ENCODE measurements around the gene HDAC4.

The HDAC4 gene

DNA sequence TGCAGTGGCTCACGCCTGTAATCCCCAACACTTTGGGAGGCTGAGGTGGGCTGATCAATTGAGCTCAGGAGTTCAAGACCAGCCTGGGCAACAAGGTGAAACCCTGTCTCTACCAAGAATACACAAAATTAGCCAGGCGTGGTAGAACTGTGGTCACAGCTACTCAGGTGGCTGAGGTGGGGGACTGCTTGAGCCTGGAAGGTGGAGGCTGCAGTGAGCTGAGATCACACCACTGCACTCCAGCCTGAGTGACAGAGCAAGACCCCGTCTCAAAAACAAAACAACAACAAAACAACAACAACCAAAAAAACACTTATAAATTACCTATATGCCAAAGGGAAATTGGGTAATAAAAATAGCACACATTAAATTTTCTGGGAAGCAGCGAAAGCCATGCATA lies 141.6 kb downstream of the HDAC4 start:
- no peak overlapping the region for H3K27ac ChIP-seq (ENCODE audit: low read depth, low read length)
- no peaks in the 10 kb centered on the region for H3K36me3 ChIP-seq (ENCODE audit: control insufficient read depth in 1 of 2, insufficient read depth in 2 of 2, low read length in 2 of 2)
- H3K4me1 ChIP-seq (ENCODE audit: control insufficient read depth in 1 of 2, insufficient read depth in 2 of 2, low read length in 2 of 2): peaks cover 12 to 27% of the 10 kb centered on the region in 2 donors
- no peak overlapping the region for H3K9ac ChIP-seq (ENCODE audit: low read depth in 1 of 2, low read length in 2 of 2)
- no peaks in the 10 kb centered on the region for H3K9me3 ChIP-seq (ENCODE audit: control insufficient read depth in 1 of 2, low read length in 2 of 2)
- H3K4me3 ChIP-seq (ENCODE audit: low read depth in 1 of 2, low read length in 2 of 2): no peak overlapping the region
- H3K27me3 ChIP-seq (ENCODE audit: control insufficient read depth in 1 of 2, insufficient read depth in 2 of 2, low read length in 2 of 2): no peaks in the 10 kb centered on the region

DNA sequence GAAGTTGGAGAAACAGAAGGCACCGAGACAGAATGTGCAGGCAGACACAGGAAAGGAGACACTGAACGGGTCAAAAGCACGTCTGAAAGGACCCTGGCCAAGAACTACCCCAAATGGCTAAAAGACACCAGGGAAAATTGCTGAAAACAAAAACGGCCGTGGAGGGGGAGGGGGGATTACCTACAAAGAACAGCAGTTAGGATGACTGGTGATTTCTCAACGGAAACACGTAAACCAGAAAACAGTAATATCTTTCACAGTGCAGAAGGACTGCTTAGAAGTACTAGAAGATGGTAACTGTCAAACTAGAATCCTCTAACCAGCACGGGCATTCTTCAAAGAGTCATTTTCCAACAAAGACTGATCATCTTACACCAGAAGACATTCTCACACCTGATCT lies 142.6 kb downstream of the HDAC4 start:
- Histone ChIP-seq H3K9ac (ENCODE audit: low read depth in 1 of 2, low read length in 2 of 2) (no peak overlapping the region), H3K4me1 (ENCODE audit: control insufficient read depth in 1 of 2, insufficient read depth in 2 of 2, low read length in 2 of 2) (peaks cover 9 to 19% of the 10 kb centered on the region in 2 donors), H3K9me3 (ENCODE audit: control insufficient read depth in 1 of 2, low read length in 2 of 2) (no peaks in the 10 kb centered on the region), H3K27me3 (ENCODE audit: control insufficient read depth in 1 of 2, insufficient read depth in 2 of 2, low read length in 2 of 2) (no peaks in the 10 kb centered on the region), H3K4me3 (ENCODE audit: low read depth in 1 of 2, low read length in 2 of 2) (no peak overlapping the region), H3K27ac (ENCODE audit: low read depth, low read length) (no peak overlapping the region), H3K36me3 (ENCODE audit: control insufficient read depth in 1 of 2, insufficient read depth in 2 of 2, low read length in 2 of 2) (no peaks in the 10 kb centered on the region)

DNA sequence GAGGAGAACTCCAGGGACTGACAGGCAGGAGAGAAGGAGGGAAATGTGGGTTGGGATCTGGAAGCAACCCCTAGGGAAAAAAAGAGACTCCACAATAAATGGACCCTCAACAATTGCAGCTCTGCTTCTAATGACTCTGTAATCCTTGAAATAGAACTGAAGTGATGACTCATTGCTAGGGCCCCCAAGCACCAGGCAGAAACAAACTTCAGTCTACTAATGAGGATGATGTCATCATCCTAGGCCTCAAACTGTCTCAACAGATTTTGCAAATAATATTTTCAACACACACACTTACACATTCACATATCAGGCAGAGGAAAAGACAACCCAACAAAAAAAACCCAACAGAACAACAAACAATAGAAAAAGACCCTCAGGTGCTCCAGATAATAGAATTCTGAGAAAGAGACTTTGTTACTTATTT lies 143.3 kb downstream of the HDAC4 start:
- Histone ChIP-seq H3K4me1 (ENCODE audit: control insufficient read depth in 1 of 2, insufficient read depth in 2 of 2, low read length in 2 of 2) (peaks cover 9 to 19% of the 10 kb centered on the region in 2 donors), H3K4me3 (ENCODE audit: low read depth in 1 of 2, low read length in 2 of 2) (no peak overlapping the region), H3K9me3 (ENCODE audit: control insufficient read depth in 1 of 2, low read length in 2 of 2) (no peaks in the 10 kb centered on the region), H3K27ac (ENCODE audit: low read depth, low read length) (no peak overlapping the region), H3K9ac (ENCODE audit: low read depth in 1 of 2, low read length in 2 of 2) (no peak overlapping the region), H3K27me3 (ENCODE audit: control insufficient read depth in 1 of 2, insufficient read depth in 2 of 2, low read length in 2 of 2) (no peaks in the 10 kb centered on the region), H3K36me3 (ENCODE audit: control insufficient read depth in 1 of 2, insufficient read depth in 2 of 2, low read length in 2 of 2) (no peaks in the 10 kb centered on the region)

DNA sequence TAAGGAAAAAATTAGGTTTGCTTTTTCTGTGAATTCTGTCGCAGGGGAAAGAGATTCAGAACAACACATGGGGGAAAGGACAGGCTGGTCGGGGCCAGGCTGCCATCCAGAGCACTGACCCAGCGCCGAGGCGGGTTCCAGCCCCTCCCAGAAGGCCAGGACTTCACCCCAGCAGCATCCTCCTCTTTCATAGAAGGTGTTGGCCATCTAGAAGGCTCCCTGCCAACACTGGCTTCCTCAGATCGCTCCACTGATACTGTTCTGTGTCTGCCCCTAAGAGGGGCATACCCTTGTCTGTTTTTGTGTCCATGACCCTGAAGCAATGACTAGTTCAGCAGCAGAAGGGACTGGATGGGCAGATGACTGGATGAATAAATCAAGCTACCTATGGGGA lies 144.5 kb downstream of the HDAC4 start:
- no peak overlapping the region for H3K27ac ChIP-seq (ENCODE audit: low read depth, low read length)
- no peaks in the 10 kb centered on the region for H3K27me3 ChIP-seq (ENCODE audit: control insufficient read depth in 1 of 2, insufficient read depth in 2 of 2, low read length in 2 of 2)
- no peak overlapping the region for H3K4me3 ChIP-seq (ENCODE audit: low read depth in 1 of 2, low read length in 2 of 2)
- H3K4me1 ChIP-seq (ENCODE audit: control insufficient read depth in 1 of 2, insufficient read depth in 2 of 2, low read length in 2 of 2): peaks cover 9 to 19% of the 10 kb centered on the region in 2 donors
- H3K9ac ChIP-seq (ENCODE audit: low read depth in 1 of 2, low read length in 2 of 2): no peak overlapping the region
- no peaks in the 10 kb centered on the region for H3K9me3 ChIP-seq (ENCODE audit: control insufficient read depth in 1 of 2, low read length in 2 of 2)
- no peaks in the 10 kb centered on the region for H3K36me3 ChIP-seq (ENCODE audit: control insufficient read depth in 1 of 2, insufficient read depth in 2 of 2, low read length in 2 of 2)

DNA sequence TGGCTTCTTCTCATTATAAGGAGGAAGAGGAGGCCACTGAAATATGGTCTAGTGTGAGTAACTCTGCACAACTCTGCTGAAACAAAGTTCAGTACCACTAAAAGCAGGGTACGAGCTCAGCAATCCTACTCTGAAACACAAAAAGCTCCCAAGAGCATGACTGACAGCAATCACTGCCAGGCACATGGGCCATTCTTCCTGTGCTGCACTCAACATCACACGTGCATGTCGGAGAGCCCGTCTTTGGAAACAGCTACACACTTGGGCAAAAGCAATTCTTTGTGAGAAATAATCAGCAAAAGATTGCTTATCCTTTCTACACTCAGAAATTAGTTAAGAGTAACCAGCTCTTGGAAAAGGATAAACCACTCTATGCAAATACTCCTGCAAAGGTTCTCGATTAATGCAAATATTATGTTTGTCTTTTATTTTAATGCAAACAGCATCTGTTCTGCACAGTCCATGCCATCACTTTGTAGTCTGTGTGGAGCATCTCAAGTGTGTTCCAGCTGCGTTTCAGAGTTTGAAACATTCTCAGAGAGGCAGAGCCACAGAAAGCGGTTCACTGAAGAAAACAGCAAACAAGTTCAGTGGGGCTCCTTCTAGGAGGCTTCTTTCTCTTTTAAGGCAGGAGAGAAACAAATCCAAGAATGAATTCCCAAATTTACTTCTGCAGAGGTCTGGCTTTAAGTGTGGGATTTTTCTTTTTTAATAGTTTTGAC lies 145.0 kb downstream of the HDAC4 start:
- no peaks in the 10 kb centered on the region for H3K9me3 ChIP-seq (ENCODE audit: control insufficient read depth in 1 of 2, low read length in 2 of 2)
- no peaks in the 10 kb centered on the region for H3K36me3 ChIP-seq (ENCODE audit: control insufficient read depth in 1 of 2, insufficient read depth in 2 of 2, low read length in 2 of 2)
- H3K4me3 ChIP-seq (ENCODE audit: low read depth in 1 of 2, low read length in 2 of 2): no peak overlapping the region
- H3K27me3 ChIP-seq (ENCODE audit: control insufficient read depth in 1 of 2, insufficient read depth in 2 of 2, low read length in 2 of 2): no peaks in the 10 kb centered on the region
- H3K4me1 ChIP-seq (ENCODE audit: control insufficient read depth in 1 of 2, insufficient read depth in 2 of 2, low read length in 2 of 2): peaks cover 9 to 19% of the 10 kb centered on the region in 2 donors
- no peak overlapping the region for H3K9ac ChIP-seq (ENCODE audit: low read depth in 1 of 2, low read length in 2 of 2)
- H3K27ac ChIP-seq (ENCODE audit: low read depth, low read length): no peak overlapping the region

DNA sequence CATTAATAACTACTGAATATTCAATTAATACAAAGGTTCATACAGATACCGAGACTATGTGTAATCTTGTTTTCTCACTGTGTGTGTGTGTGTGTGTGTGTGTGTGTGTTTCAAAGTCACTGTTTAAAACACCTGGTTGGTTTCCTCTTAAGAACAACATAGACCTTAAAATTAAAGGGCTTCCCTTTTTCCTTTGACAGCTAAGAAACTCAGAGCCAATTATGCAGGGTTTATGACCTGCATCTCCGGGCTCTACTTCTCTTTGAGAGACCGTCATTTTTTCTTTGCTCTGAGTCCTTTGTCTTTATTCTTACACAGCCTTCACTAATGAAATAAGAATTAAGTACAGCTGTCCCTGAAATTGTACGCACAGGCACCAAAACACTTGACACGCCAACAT lies 145.6 kb downstream of the HDAC4 start:
- Histone ChIP-seq H3K4me3 (ENCODE audit: low read depth in 1 of 2, low read length in 2 of 2) (no peak overlapping the region), H3K36me3 (ENCODE audit: control insufficient read depth in 1 of 2, insufficient read depth in 2 of 2, low read length in 2 of 2) (no peaks in the 10 kb centered on the region), H3K27ac (ENCODE audit: low read depth, low read length) (no peak overlapping the region), H3K4me1 (ENCODE audit: control insufficient read depth in 1 of 2, insufficient read depth in 2 of 2, low read length in 2 of 2) (peaks cover 9 to 16% of the 10 kb centered on the region in 2 donors), H3K9me3 (ENCODE audit: control insufficient read depth in 1 of 2, low read length in 2 of 2) (no peaks in the 10 kb centered on the region), H3K27me3 (ENCODE audit: control insufficient read depth in 1 of 2, insufficient read depth in 2 of 2, low read length in 2 of 2) (no peaks in the 10 kb centered on the region), H3K9ac (ENCODE audit: low read depth in 1 of 2, low read length in 2 of 2) (no peak overlapping the region)

DNA sequence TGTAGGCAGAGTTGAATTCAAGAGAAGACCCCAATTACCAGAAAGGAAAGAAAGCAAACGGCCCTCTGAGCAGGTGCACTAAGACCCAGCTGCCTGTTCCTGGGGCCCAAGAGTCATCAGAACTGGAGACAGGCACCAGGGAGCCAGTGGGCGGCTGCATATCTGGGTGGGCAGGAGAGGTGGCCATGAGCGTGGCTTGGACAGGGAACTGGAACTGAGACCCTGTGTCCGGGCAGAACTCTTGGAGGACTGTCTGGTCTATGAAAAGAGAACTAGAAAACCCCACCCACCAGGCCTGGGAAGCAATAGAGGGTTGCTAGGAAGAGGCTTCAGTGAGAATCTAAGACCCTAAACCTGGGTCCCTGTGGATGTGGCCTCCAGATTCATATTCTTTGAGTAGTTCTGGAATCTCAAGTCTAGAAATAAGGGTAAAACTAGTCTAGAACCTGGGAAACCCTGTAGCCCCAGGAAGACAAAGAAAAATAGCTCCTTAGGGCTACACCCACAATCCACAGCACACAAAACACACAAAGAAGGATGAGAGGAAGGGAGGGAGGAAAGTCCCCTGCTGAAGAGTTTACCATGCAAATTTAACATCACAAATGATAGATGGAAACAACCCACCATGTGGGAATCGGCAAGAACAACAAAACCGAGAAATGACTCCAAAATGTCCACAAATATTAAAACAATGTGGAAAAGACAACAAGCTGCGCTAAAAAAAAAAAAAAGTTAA lies 147.0 kb downstream of the HDAC4 start:
- Histone ChIP-seq H3K27ac (ENCODE audit: low read depth, low read length) (no peak overlapping the region), H3K4me1 (ENCODE audit: control insufficient read depth in 1 of 2, insufficient read depth in 2 of 2, low read length in 2 of 2) (peaks cover 3 to 9% of the 10 kb centered on the region in 2 donors)

DNA sequence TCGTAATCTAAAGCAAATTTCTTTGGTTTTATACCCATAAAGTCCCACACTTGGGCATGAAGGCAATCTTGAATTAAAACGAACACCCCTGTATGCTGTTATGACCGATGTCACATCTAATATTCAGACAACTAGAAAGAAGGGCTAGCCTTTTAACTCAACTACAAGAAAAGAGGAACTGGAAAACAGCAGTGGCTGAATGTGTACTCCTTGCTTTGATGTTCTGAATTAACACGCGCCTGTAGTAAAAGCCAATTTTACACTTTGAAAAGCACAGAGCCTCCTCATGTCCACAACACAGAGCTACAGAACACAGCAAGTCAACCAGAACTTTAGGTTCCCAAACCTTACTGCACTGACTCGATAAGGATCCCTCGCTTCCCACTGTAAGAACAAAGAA lies 147.6 kb downstream of the HDAC4 start:
- peak overlapping the region in 1 of 2 donors; percentile 25 for H3K9ac ChIP-seq (ENCODE audit: low read depth in 1 of 2, low read length in 2 of 2)
- H3K27ac ChIP-seq (ENCODE audit: low read depth, low read length): no peak overlapping the region
- H3K4me1 ChIP-seq (ENCODE audit: control insufficient read depth in 1 of 2, insufficient read depth in 2 of 2, low read length in 2 of 2): peaks cover 3 to 9% of the 10 kb centered on the region in 2 donors
- H3K4me3 ChIP-seq (ENCODE audit: low read depth in 1 of 2, low read length in 2 of 2): peak overlapping the region in 1 of 2 donors; percentile 43
- H3K36me3 ChIP-seq (ENCODE audit: control insufficient read depth in 1 of 2, insufficient read depth in 2 of 2, low read length in 2 of 2): no peaks in the 10 kb centered on the region
- no peaks in the 10 kb centered on the region for H3K9me3 ChIP-seq (ENCODE audit: control insufficient read depth in 1 of 2, low read length in 2 of 2)
- H3K27me3 ChIP-seq (ENCODE audit: control insufficient read depth in 1 of 2, insufficient read depth in 2 of 2, low read length in 2 of 2): no peaks in the 10 kb centered on the region

More for the DNA sequence above, 147.0 kb downstream of the HDAC4 start:
- Histone ChIP-seq H3K36me3 (ENCODE audit: control insufficient read depth in 1 of 2, insufficient read depth in 2 of 2, low read length in 2 of 2) (no peaks in the 10 kb centered on the region), H3K4me3 (ENCODE audit: low read depth in 1 of 2, low read length in 2 of 2) (peak overlapping the region in 1 of 2 donors; percentile 4), H3K27me3 (ENCODE audit: control insufficient read depth in 1 of 2, insufficient read depth in 2 of 2, low read length in 2 of 2) (no peaks in the 10 kb centered on the region), H3K9me3 (ENCODE audit: control insufficient read depth in 1 of 2, low read length in 2 of 2) (no peaks in the 10 kb centered on the region), H3K9ac (ENCODE audit: low read depth in 1 of 2, low read length in 2 of 2) (no peak overlapping the region)

DNA sequence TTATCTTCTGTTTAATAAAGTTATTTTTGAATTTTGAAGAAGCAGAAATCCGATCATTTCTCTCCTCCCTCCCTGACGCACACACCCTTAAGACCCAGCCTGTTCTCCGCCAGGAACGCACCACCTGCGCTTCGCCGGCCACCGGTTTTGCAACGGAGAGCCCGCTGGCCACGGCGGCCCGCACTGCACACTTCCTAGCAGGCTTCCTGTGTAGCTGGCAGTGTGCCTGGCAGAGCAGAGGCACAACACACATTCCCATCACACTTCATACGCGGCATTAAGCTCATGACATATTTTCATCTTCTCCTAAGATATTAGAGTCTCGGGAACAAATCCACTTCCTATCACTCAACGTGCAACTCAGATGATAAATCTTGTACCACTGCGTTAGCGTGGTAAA lies 148.0 kb downstream of the HDAC4 start:
- H3K4me3 ChIP-seq (ENCODE audit: low read depth in 1 of 2, low read length in 2 of 2): peak overlapping the region in 1 of 2 donors; percentile 43
- peaks cover 3 to 10% of the 10 kb centered on the region in 2 donors for H3K4me1 ChIP-seq (ENCODE audit: control insufficient read depth in 1 of 2, insufficient read depth in 2 of 2, low read length in 2 of 2)

DNA sequence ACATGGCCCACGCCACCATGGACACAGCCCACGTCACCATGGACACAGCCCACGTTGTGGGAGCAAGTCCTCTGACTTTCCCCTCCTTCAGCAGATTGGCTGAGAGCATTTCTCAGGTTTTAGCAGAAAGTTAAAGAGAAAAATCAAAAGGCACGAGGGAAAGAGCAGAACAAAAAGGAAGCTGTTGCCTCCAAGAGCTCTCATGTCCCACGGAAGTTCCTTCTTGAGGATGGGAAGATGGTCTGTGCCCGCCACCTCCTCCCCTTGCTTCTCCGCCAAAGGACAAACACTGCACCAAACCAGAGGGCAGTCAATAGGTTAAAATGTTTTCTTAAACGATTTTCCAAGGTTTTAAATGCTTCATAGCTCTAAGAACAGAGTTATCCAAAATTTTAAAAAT lies 148.4 kb downstream of the HDAC4 start:
- Histone ChIP-seq H3K27ac (ENCODE audit: low read depth, low read length) (no peak overlapping the region), H3K9ac (ENCODE audit: low read depth in 1 of 2, low read length in 2 of 2) (no peak overlapping the region), H3K4me1 (ENCODE audit: control insufficient read depth in 1 of 2, insufficient read depth in 2 of 2, low read length in 2 of 2) (peaks cover 3 to 14% of the 10 kb centered on the region in 2 donors)

More for the DNA sequence above, 148.0 kb downstream of the HDAC4 start:
- Histone ChIP-seq H3K9me3 (ENCODE audit: control insufficient read depth in 1 of 2, low read length in 2 of 2) (no peaks in the 10 kb centered on the region), H3K27me3 (ENCODE audit: control insufficient read depth in 1 of 2, insufficient read depth in 2 of 2, low read length in 2 of 2) (no peaks in the 10 kb centered on the region), H3K36me3 (ENCODE audit: control insufficient read depth in 1 of 2, insufficient read depth in 2 of 2, low read length in 2 of 2) (no peaks in the 10 kb centered on the region), H3K27ac (ENCODE audit: low read depth, low read length) (no peak overlapping the region), H3K9ac (ENCODE audit: low read depth in 1 of 2, low read length in 2 of 2) (peak overlapping the region in 1 of 2 donors; percentile 25)

More for the DNA sequence above, 148.4 kb downstream of the HDAC4 start:
- Histone ChIP-seq H3K4me3 (ENCODE audit: low read depth in 1 of 2, low read length in 2 of 2) (no peak overlapping the region), H3K27me3 (ENCODE audit: control insufficient read depth in 1 of 2, insufficient read depth in 2 of 2, low read length in 2 of 2) (no peaks in the 10 kb centered on the region), H3K36me3 (ENCODE audit: control insufficient read depth in 1 of 2, insufficient read depth in 2 of 2, low read length in 2 of 2) (no peaks in the 10 kb centered on the region), H3K9me3 (ENCODE audit: control insufficient read depth in 1 of 2, low read length in 2 of 2) (no peaks in the 10 kb centered on the region)
